ENCODE results near the gene NRP1.

DNA sequence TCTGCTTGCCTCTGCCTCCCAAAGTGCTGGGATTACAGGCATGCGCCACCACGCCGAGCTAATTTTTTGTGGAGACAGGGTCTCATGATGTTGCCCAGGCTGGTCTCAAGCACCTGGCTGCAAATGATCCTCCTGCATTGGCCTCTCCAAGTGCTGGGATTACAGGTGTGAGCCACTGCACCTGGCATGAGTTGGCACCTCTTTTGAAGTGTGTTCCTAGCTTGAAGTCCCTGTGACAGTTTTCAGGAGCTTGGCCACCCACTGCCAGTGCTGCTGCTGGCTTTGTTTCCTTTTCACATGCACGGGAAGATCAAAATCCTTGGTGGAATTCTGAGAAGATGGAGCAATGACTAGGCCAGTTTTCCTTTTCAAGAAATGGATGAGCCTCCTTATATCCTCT, 126.3 kb downstream of the NRP1 start:
- TF ChIP-seq CEBPB (IDR thresholded peaks at IDR 0.05) = no peak
- no peak for TF ChIP-seq RAD21 (IDR thresholded peaks at IDR 0.05; ENCODE audit: low read depth)
- TF ChIP-seq, protein P1, sequence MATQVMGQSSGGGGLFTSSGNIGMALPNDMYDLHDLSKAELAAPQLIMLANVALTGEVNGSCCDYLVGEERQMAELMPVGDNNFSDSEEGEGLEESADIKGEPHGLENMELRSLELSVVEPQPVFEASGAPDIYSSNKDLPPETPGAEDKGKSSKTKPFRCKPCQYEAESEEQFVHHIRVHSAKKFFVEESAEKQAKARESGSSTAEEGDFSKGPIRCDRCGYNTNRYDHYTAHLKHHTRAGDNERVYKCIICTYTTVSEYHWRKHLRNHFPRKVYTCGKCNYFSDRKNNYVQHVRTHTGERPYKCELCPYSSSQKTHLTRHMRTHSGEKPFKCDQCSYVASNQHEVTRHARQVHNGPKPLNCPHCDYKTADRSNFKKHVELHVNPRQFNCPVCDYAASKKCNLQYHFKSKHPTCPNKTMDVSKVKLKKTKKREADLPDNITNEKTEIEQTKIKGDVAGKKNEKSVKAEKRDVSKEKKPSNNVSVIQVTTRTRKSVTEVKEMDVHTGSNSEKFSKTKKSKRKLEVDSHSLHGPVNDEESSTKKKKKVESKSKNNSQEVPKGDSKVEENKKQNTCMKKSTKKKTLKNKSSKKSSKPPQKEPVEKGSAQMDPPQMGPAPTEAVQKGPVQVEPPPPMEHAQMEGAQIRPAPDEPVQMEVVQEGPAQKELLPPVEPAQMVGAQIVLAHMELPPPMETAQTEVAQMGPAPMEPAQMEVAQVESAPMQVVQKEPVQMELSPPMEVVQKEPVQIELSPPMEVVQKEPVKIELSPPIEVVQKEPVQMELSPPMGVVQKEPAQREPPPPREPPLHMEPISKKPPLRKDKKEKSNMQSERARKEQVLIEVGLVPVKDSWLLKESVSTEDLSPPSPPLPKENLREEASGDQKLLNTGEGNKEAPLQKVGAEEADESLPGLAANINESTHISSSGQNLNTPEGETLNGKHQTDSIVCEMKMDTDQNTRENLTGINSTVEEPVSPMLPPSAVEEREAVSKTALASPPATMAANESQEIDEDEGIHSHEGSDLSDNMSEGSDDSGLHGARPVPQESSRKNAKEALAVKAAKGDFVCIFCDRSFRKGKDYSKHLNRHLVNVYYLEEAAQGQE (IDR thresholded peaks at IDR 0.05; ENCODE audit: low read depth) = no peak
- TF ChIP-seq USF1 (IDR thresholded peaks at IDR 0.05) = no peak
- TF ChIP-seq, protein P2, sequence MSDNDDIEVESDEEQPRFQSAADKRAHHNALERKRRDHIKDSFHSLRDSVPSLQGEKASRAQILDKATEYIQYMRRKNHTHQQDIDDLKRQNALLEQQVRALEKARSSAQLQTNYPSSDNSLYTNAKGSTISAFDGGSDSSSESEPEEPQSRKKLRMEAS (IDR thresholded peaks at IDR 0.05) = no peak
- TF ChIP-seq EP300 (IDR thresholded peaks at IDR 0.05; ENCODE audit: borderline replicate concordance) = no peak
- TF ChIP-seq FOXM1 (IDR thresholded peaks at IDR 0.05; ENCODE audit: borderline replicate concordance, low read depth) = no peak
